Measurements from ENCODE around the gene ZAR1. TPM values are rescaled to one million over a fixed set of nuclear protein-coding genes. Genes with fewer than 3 reads are reported as not detected.

The ZAR1 gene
- total and polyA plus RNA-seq, 5 donors = not detected

- WGBS = 66% methylated on average over 4 of the region's 5 CpGs
- no peak overlapping the region for H3K27ac ChIP-seq (ENCODE audit: low read length)
- H3K4me1 ChIP-seq (ENCODE audit: control insufficient read depth, insufficient read depth, low read length) = no peaks in the 10 kb centered on the region
- H3K9me3 ChIP-seq (ENCODE audit: control insufficient read depth, low read length) = no peaks in the 10 kb centered on the region
- intact Hi-C loops (cut with DNase I) = no loop called here
- ATAC-seq (no peak), DNase-seq (no peak)
- H3K4me3 ChIP-seq (ENCODE audit: low read length) = no peak overlapping the region
- no peaks in the 10 kb centered on the region for H3K27me3 ChIP-seq (ENCODE audit: control insufficient read depth, insufficient read depth)
These were observed 22.2 kb upstream of the ZAR1 start for GRCh38 chr4:48467891-48468290.

- no peaks in the 10 kb centered on the region for H3K27me3 ChIP-seq (ENCODE audit: control insufficient read depth, insufficient read depth)
- no peaks in the 10 kb centered on the region for H3K4me1 ChIP-seq (ENCODE audit: control insufficient read depth, insufficient read depth, low read length)
- intact Hi-C loops (cut with DNase I) = no loop called here
- H3K9me3 ChIP-seq (ENCODE audit: control insufficient read depth, low read length) = no peaks in the 10 kb centered on the region
- no peak for DNase-seq
- ATAC-seq = no peak
- H3K4me3 ChIP-seq (ENCODE audit: low read length) = no peak overlapping the region
- no peak overlapping the region for H3K27ac ChIP-seq (ENCODE audit: low read length)
- 66% methylated on average over 1 of the region's 1 CpG for WGBS
These were observed 19.9 kb upstream of the ZAR1 start for GRCh38 chr4:48470137-48470536.

- 37% methylated on average over 2 of the region's 2 CpGs for WGBS
These were observed 19.5 kb upstream of the ZAR1 start for GRCh38 chr4:48470570-48470969.

GRCh38 chr4:48472794-48473193 is 17.3 kb upstream of the ZAR1 start:
- Histone ChIP-seq H3K27me3 (ENCODE audit: control insufficient read depth, insufficient read depth) (no peaks in the 10 kb centered on the region), H3K4me1 (ENCODE audit: control insufficient read depth, insufficient read depth, low read length) (no peaks in the 10 kb centered on the region), H3K27ac (ENCODE audit: low read length) (no peak overlapping the region), H3K4me3 (ENCODE audit: low read length) (no peak overlapping the region), H3K9me3 (ENCODE audit: control insufficient read depth, low read length) (no peaks in the 10 kb centered on the region)
- ATAC-seq (no peak), DNase-seq (no peak)
- 82% methylated on average over 1 of the region's 1 CpG for WGBS
- intact Hi-C loops (cut with DNase I) = no loop called here

More at GRCh38 chr4:48470570-48470969, 19.5 kb upstream of the ZAR1 start:
- H3K27me3 ChIP-seq (ENCODE audit: control insufficient read depth, insufficient read depth) = no peaks in the 10 kb centered on the region
- H3K4me1 ChIP-seq (ENCODE audit: control insufficient read depth, insufficient read depth, low read length) = no peaks in the 10 kb centered on the region
- intact Hi-C loops (cut with DNase I) = no loop called here
- no peak overlapping the region for H3K27ac ChIP-seq (ENCODE audit: low read length)
- H3K4me3 ChIP-seq (ENCODE audit: low read length) = no peak overlapping the region
- H3K9me3 ChIP-seq (ENCODE audit: control insufficient read depth, low read length) = no peaks in the 10 kb centered on the region
- no peak for ATAC-seq
- DNase-seq = no peak

- DNase-seq = no peak
- Histone ChIP-seq H3K4me3 (ENCODE audit: low read length) (no peak overlapping the region), H3K27me3 (ENCODE audit: control insufficient read depth, insufficient read depth) (no peaks in the 10 kb centered on the region), H3K9me3 (ENCODE audit: control insufficient read depth, low read length) (no peaks in the 10 kb centered on the region), H3K27ac (ENCODE audit: low read length) (no peak overlapping the region), H3K4me1 (ENCODE audit: control insufficient read depth, insufficient read depth, low read length) (no peaks in the 10 kb centered on the region)
- ATAC-seq = no peak
- 82% methylated on average over 6 of the region's 6 CpGs for WGBS
- intact Hi-C loops (cut with DNase I) = no loop called here
These were observed 14.3 kb upstream of the ZAR1 start for GRCh38 chr4:48475770-48476169.

- no peak overlapping the region for H3K27ac ChIP-seq (ENCODE audit: low read length)
- ATAC-seq = no peak
- no peak overlapping the region for H3K4me3 ChIP-seq (ENCODE audit: low read length)
- no peaks in the 10 kb centered on the region for H3K27me3 ChIP-seq (ENCODE audit: control insufficient read depth, insufficient read depth)
- H3K4me1 ChIP-seq (ENCODE audit: control insufficient read depth, insufficient read depth, low read length) = no peaks in the 10 kb centered on the region
- 64% methylated on average over 2 of the region's 2 CpGs for WGBS
- intact Hi-C loops (cut with DNase I) = no loop called here
- DNase-seq = no peak
- H3K9me3 ChIP-seq (ENCODE audit: control insufficient read depth, low read length) = no peaks in the 10 kb centered on the region
These were observed 11.8 kb upstream of the ZAR1 start for GRCh38 chr4:48478273-48478672.

- no peaks in the 10 kb centered on the region for H3K27me3 ChIP-seq (ENCODE audit: control insufficient read depth, insufficient read depth)
- intact Hi-C loops (cut with DNase I) = no loop called here
- WGBS = 86% methylated on average over 1 of the region's 1 CpG
- H3K4me1 ChIP-seq (ENCODE audit: control insufficient read depth, insufficient read depth, low read length) = no peaks in the 10 kb centered on the region
- no peak overlapping the region for H3K27ac ChIP-seq (ENCODE audit: low read length)
- DNase-seq (no peak), ATAC-seq (no peak)
- no peak overlapping the region for H3K4me3 ChIP-seq (ENCODE audit: low read length)
- H3K9me3 ChIP-seq (ENCODE audit: control insufficient read depth, low read length) = no peaks in the 10 kb centered on the region
These were observed 8.5 kb upstream of the ZAR1 start for GRCh38 chr4:48481581-48481980.

GRCh38 chr4:48483006-48483776 is 6.9 kb upstream of the ZAR1 start, which contains the start of gene SLC10A4:
TSS of gene SLC10A4 (plus strand) at chr4:48483343. CDS start at chr4:48483562, 219 bp downstream.
- intact Hi-C loops (cut with DNase I) = no loop called here
- DNase-seq (peak in 2 of 3 donors; percentile 50 to 53), ATAC-seq (peak in 1 of 2 donors; percentile 22)
- no peak within 1 kb of the TSS for H3K27ac ChIP-seq (ENCODE audit: low read length)
- H3K4me1 ChIP-seq (ENCODE audit: control insufficient read depth, insufficient read depth, low read length) = no peaks in the 10 kb centered on the region
- WGBS = 3% methylated on average over 85 of the region's 85 CpGs
- peak within 1 kb of the TSS; percentile 61 for H3K4me3 ChIP-seq (ENCODE audit: low read length)
- H3K27me3 ChIP-seq (ENCODE audit: control insufficient read depth, insufficient read depth) = no peaks in the 10 kb centered on the region
- H3K9me3 ChIP-seq (ENCODE audit: control insufficient read depth, low read length) = no peaks in the 10 kb centered on the region

- H3K4me3 ChIP-seq (ENCODE audit: low read length) = peak overlapping the region; percentile 61
- WGBS = 7% methylated on average over 66 of the region's 66 CpGs
- DNase-seq = peak in 2 of 3 donors; percentile 50 to 53
- intact Hi-C loops (cut with DNase I) = no loop called here
- no peak overlapping the region for H3K27ac ChIP-seq (ENCODE audit: low read length)
- H3K27me3 ChIP-seq (ENCODE audit: control insufficient read depth, insufficient read depth) = no peaks in the 10 kb centered on the region
- peak; percentile 24 to 26 for ATAC-seq
- no peaks in the 10 kb centered on the region for H3K4me1 ChIP-seq (ENCODE audit: control insufficient read depth, insufficient read depth, low read length)
- no peaks in the 10 kb centered on the region for H3K9me3 ChIP-seq (ENCODE audit: control insufficient read depth, low read length)
These were observed 6.1 kb upstream of the ZAR1 start for GRCh38 chr4:48483777-48484493.

- intact Hi-C loops (cut with DNase I) = no loop called here
- no peaks in the 10 kb centered on the region for H3K4me1 ChIP-seq (ENCODE audit: control insufficient read depth, insufficient read depth, low read length)
- H3K27me3 ChIP-seq (ENCODE audit: control insufficient read depth, insufficient read depth) = no peaks in the 10 kb centered on the region
- ATAC-seq = no peak
- no peak overlapping the region for H3K4me3 ChIP-seq (ENCODE audit: low read length)
- no peak for DNase-seq
- 42% methylated on average over 22 of the region's 22 CpGs for WGBS
- H3K27ac ChIP-seq (ENCODE audit: low read length) = no peak overlapping the region
- H3K9me3 ChIP-seq (ENCODE audit: control insufficient read depth, low read length) = no peaks in the 10 kb centered on the region
These were observed 5.4 kb upstream of the ZAR1 start for GRCh38 chr4:48484494-48485168.

GRCh38 chr4:48489683-48490011 is 405 bp upstream of the ZAR1 start:
- Histone ChIP-seq H3K27me3 (ENCODE audit: control insufficient read depth, insufficient read depth) (no peaks in the 10 kb centered on the region), H3K9me3 (ENCODE audit: control insufficient read depth, low read length) (no peaks in the 10 kb centered on the region), H3K27ac (ENCODE audit: low read length) (no peak overlapping the region), H3K4me1 (ENCODE audit: control insufficient read depth, insufficient read depth, low read length) (peaks cover 3% of the 10 kb centered on the region), H3K4me3 (ENCODE audit: low read length) (peak overlapping the region; percentile 47)
- DNase-seq (no peak), ATAC-seq (peak in 1 of 2 donors; percentile 26)
- intact Hi-C loops (cut with DNase I) = no loop called here
- 19% methylated on average over 14 of the region's 14 CpGs for WGBS
